Activated CD8-positive, alpha-beta T cell treated with anti-CD3 and anti-CD28 coated beads for 36 hours (primary cell): ENCODE data around the gene C19orf44. TPM values are rescaled to one million over a fixed set of nuclear protein-coding genes. Genes with fewer than 3 reads are reported as not detected.
"Not testable (repeated sequence)": the region's sequence is repeated elsewhere in the genome, so short reads cannot be mapped to it uniquely, and the experiment has no call there.

Experiments used
- ATAC-seq: fragments of 200-7000 bp; cut with Tn5 transposase; one replicate; pipeline ENCODE4 v1.10.0; 2021; ENCODE audit warnings: mild to moderate bottlenecking, moderate library complexity
- CTCF ChIA-PET: fragments of 350-600 bp; sonication (Branson Sonifier 250); formaldehyde crosslinking; loops from one replicate; lab custom pipeline; 2021; ENCODE audit warnings: antibody characterized with exemption; lab: Charles Lee
- POLR2A ChIA-PET: fragments of 350-600 bp; sonication (Branson Sonifier 250); formaldehyde crosslinking; loops from one replicate; lab custom pipeline; 2021; ENCODE audit warnings: antibody characterized with exemption; lab: Charles Lee
- DNase-seq: peaks from one replicate; pipeline ENCODE4 v3.0.0-alpha.2; 2020
- H3K27ac Mint-ChIP-seq: one replicate; pipeline ENCODE4 v1.8.0; 2021; ENCODE audit warnings: mild to moderate bottlenecking, mixed read lengths
- H3K27me3 Mint-ChIP-seq: one replicate; pipeline ENCODE4 v1.8.0; 2021; ENCODE audit warnings: mixed read lengths
- H3K36me3 Mint-ChIP-seq: one replicate; pipeline ENCODE4 v1.8.0; 2021; ENCODE audit warnings: low read depth, mixed read lengths
- H3K4me1 Mint-ChIP-seq: one replicate; pipeline ENCODE4 v1.8.0; 2021; ENCODE audit warnings: low read depth, mixed read lengths
- H3K4me3 Mint-ChIP-seq: one replicate; pipeline ENCODE4 v1.8.0; 2021; ENCODE audit warnings: mild to moderate bottlenecking, moderate library complexity, mixed read lengths
- H3K9me3 Mint-ChIP-seq: one replicate; pipeline ENCODE4 v1.8.0; 2021; ENCODE audit warnings: mixed read lengths
- CTCF ChIP-seq: fragments of 200-600 bp; IDR thresholded peaks from one replicate; pipeline ENCODE4 v1.8.0; 2022; ENCODE audit warnings: antibody characterized with exemption, mild to moderate bottlenecking
- intact Hi-C: fragments of 100-400 bp; cut with micrococcal nuclease; formaldehyde crosslinking; loops from one replicate; pipeline ENCODE4 v1.10.0; 2022
- total RNA-seq, 2 experiments: library from RNA; stranded (reverse); gene quantifications; one replicate each; pipeline ENCODE4 v1.2.3, GENCODE V29; 2021

C19orf44 gene
- total RNA-seq, 2 experiments from 2014 or later = 1.9 to 2.3 TPM

GRCh38 chr19:16462757-16463250 lies 33.4 kb upstream of the C19orf44 start:
- no peak overlapping the region for H3K4me3 Mint-ChIP-seq
- H3K27me3 Mint-ChIP-seq = no peaks in the 10 kb centered on the region
- ATAC-seq = peak; percentile 55
- peak; percentile 27 for DNase-seq
- no peak overlapping the region for H3K27ac Mint-ChIP-seq
- no peaks in the 10 kb centered on the region for H3K9me3 Mint-ChIP-seq
- H3K36me3 Mint-ChIP-seq = peaks cover 3% of the 10 kb centered on the region
- intact Hi-C loops = no loop called here
- no peak for TF ChIP-seq CTCF
- ChIA-PET CTCF (interaction anchor here (0.7 to 1.3 kb wide), 2 partner anchors 8 to 10 kb away, joined by 3 read pairs; no protein-coding TSS in a partner anchor), POLR2A (interaction anchor here (0.6 to 1.1 kb wide), 3 partner anchors 9 to 355 kb away, joined by 3 to 5 read pairs (median 3); partner anchors contain the start of gene EPS15L1)
- H3K4me1 Mint-ChIP-seq = peaks cover 46% of the 10 kb centered on the region

GRCh38 chr19:16463341-16463990 lies 32.7 kb upstream of the C19orf44 start:
- no peak for ATAC-seq
- CTCF ChIA-PET = no interaction called here
- Mint-ChIP-seq H3K36me3 (peaks cover 3% of the 10 kb centered on the region), H3K4me3 (no peak overlapping the region), H3K4me1 (peaks cover 44% of the 10 kb centered on the region), H3K9me3 (no peaks in the 10 kb centered on the region), H3K27me3 (no peaks in the 10 kb centered on the region), H3K27ac (no peak overlapping the region)
- no peak for DNase-seq
- POLR2A ChIA-PET = interaction anchor here (0.8 kb wide), 1 partner anchor 13 kb away, joined by 3 read pairs; no protein-coding TSS in a partner anchor
- intact Hi-C loops = no loop called here
- TF ChIP-seq CTCF = no peak

- peaks cover 45% of the 10 kb centered on the region for H3K4me1 Mint-ChIP-seq
- H3K36me3 Mint-ChIP-seq = peaks cover 3% of the 10 kb centered on the region
- intact Hi-C loops = no loop called here
- ATAC-seq = no peak
- no peaks in the 10 kb centered on the region for H3K27me3 Mint-ChIP-seq
- no peak for TF ChIP-seq CTCF
- H3K4me3 Mint-ChIP-seq = no peak overlapping the region
- no peak overlapping the region for H3K27ac Mint-ChIP-seq
- no peaks in the 10 kb centered on the region for H3K9me3 Mint-ChIP-seq
- POLR2A ChIA-PET = no interaction called here
- no peak for DNase-seq
- CTCF ChIA-PET = no interaction called here
These were observed 32.1 kb upstream of the C19orf44 start for GRCh38 chr19:16463991-16464575.

- ChIA-PET CTCF (no interaction called here), POLR2A (interaction anchor here (1.1 kb wide), 1 partner anchor 16 kb away, joined by 3 read pairs; no protein-coding TSS in a partner anchor)
- intact Hi-C loops = no loop called here
- H3K9me3 Mint-ChIP-seq = no peaks in the 10 kb centered on the region
- H3K36me3 Mint-ChIP-seq = peaks cover 3% of the 10 kb centered on the region
- H3K27ac Mint-ChIP-seq = no peak overlapping the region
- TF ChIP-seq CTCF = no peak
- H3K4me3 Mint-ChIP-seq = no peak overlapping the region
- H3K27me3 Mint-ChIP-seq = no peaks in the 10 kb centered on the region
- H3K4me1 Mint-ChIP-seq = peaks cover 45% of the 10 kb centered on the region
- no peak for DNase-seq
- no peak for ATAC-seq
These were observed 31.0 kb upstream of the C19orf44 start for GRCh38 chr19:16465239-16465638.

GRCh38 chr19:16466802-16467427 lies 29.3 kb upstream of the C19orf44 start:
- CTCF ChIA-PET = interaction anchor here (2.6 kb wide), 1 partner anchor 25 kb away, joined by 8 read pairs; no protein-coding TSS in a partner anchor
- H3K4me3 Mint-ChIP-seq, H3K9me3 Mint-ChIP-seq, POLR2A ChIA-PET, H3K27me3 Mint-ChIP-seq, intact Hi-C loops, H3K27ac Mint-ChIP-seq, H3K36me3 Mint-ChIP-seq, ATAC-seq, DNase-seq: not testable (repeated sequence)
- H3K4me1 Mint-ChIP-seq = peaks cover 50% of the 10 kb centered on the region
